ENCODE results near the gene PNPLA1.

PNPLA1 gene

DNA sequence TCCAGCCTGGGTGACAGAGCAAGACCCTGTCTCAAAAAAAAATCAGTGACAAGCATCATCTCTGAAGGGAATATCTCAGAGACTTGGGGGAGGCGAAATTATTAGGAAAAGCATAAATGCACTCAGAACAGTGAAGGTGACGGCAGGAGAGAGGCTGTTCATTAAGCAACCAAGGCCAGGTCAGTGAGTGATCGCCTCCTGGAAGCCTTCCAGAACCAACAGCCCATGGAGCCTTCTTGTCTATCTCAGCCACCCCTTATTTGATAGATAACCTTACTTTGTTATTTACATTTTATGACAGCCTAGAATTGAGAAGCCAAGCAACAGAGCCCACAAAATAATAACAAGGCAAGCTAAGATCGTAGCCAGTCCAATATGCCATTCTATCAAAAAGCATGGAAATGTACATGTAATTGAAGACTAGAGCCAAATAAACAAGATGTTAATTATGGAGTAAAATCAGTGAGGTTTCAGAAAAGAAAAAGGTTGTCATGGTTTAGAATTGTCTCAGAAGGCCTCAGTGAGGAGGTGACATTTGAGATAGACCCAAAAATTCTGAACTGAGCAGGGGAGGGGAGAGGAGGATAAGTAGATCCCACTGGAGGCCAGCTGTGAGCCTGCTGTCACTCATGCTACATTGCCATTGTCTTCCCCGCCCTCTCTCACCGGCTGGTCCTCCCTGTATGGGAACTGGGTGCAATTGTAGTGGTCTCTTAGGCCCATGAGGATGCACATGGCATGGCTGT, 49.0 kb downstream of the PNPLA1 start:
- TF ChIP-seq, protein P1, sequence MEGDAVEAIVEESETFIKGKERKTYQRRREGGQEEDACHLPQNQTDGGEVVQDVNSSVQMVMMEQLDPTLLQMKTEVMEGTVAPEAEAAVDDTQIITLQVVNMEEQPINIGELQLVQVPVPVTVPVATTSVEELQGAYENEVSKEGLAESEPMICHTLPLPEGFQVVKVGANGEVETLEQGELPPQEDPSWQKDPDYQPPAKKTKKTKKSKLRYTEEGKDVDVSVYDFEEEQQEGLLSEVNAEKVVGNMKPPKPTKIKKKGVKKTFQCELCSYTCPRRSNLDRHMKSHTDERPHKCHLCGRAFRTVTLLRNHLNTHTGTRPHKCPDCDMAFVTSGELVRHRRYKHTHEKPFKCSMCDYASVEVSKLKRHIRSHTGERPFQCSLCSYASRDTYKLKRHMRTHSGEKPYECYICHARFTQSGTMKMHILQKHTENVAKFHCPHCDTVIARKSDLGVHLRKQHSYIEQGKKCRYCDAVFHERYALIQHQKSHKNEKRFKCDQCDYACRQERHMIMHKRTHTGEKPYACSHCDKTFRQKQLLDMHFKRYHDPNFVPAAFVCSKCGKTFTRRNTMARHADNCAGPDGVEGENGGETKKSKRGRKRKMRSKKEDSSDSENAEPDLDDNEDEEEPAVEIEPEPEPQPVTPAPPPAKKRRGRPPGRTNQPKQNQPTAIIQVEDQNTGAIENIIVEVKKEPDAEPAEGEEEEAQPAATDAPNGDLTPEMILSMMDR (conservative IDR thresholded peaks at IDR 0.05): no peak

DNA sequence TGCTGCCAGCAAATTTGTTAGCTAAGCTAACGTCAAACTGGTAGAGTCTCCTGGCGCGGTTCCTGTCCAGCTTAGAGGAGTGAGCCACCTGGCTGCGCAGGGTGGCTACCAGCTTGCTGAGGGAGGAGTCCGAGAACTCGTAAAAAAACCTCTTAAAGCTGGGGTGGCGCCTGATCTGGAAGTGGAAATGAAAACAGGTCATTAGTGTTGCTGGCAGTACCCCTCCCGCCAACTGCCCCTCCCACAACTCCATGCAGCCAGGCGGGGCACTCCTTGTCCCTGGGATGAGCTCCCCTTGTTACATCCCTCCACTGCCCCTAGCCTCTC, 49.5 kb downstream of the PNPLA1 start:
- TF ChIP-seq, protein P1 (conservative IDR thresholded peaks at IDR 0.05): peak; percentile 36; the same call in 1 of the 2 replicates
- peak overlapping the region; percentile 52 for H3K27ac ChIP-seq

More for the DNA sequence above, 49.0 kb downstream of the PNPLA1 start:
- H3K27ac ChIP-seq: peak overlapping the region; percentile 52

DNA sequence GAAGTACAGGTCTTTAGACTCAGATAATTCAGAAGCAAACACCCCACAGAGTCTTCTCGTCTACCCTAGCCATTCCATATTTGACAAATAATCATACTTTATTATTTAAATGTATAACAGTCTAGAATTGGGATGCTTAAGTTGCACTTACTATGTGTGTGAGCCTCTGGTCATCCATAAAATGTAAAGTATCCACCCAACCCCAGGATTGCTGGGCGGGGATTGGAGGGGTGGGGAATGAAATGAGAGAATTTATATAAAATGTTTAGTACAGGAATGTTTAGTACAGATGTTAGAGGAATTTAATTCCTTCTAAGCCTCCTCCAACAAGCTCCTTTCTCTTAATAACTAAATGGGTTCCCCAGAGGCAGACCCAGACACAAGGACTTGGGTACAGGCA, 50.0 kb downstream of the PNPLA1 start:
- TF ChIP-seq, protein P1 (conservative IDR thresholded peaks at IDR 0.05): no peak
- peak overlapping the region; percentile 52 for H3K27ac ChIP-seq

DNA sequence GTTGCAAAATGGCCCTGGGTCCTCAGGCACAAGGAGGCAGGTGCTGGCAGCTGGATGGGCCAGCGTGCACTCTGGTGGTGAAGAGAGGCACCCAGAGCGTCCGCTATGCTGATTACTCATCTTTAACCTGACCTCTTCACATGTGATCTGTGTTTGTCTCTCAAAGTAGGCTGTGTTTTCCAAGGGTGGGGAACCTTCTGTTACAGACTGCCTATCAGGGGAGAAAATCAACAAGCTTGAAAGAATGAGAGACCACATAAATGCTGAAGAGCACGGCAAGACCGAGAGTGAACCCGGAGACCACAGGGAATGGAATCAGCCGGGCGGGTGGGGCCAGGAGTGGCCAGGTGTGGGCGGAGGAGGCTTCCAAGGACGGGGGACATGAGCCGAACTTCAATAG, 50.6 kb downstream of the PNPLA1 start:
- H3K27ac ChIP-seq: no peak overlapping the region
- TF ChIP-seq, protein P1 (conservative IDR thresholded peaks at IDR 0.05): no peak

DNA sequence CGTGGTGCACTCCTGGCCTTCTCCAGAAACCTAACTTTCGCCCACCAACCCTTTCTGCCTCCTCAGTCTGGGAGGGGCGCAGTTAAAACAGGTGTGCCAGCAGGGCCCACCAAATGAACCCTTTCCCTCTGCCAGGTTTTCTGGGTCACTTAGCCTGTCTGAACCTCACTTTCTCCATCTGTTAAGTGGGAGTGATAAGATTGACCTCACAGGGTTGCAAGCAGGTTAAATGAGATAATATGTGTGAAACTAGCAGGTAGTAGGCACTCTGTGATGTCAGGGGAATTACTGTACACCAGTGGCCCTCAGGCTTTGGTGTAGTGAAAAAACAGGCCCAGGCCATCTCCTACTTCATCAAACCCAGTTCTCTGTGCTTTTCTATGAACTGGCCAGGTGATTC, 52.7 kb downstream of the PNPLA1 start:
- TF ChIP-seq, protein P1 (conservative IDR thresholded peaks at IDR 0.05): no peak
- no peak overlapping the region for H3K27ac ChIP-seq

DNA sequence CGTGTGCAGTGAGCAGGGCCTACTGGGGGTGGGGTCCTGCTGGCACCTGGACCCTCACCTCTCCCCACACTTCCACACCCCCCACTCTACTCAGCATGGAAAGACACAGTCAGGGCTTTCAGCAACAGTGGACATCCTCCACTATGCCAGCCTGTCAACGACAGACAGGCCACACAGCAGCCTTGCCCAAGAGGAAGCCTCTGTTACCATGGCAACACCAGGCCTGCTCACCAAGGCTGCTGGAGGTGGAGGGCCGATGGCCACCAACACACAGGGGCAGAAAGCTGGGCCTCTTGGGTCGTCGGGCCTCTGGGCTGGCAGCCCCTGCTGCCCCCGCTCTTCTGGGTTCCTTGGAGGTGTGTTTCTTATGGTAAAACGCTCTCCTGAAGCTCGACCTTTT, 53.2 kb downstream of the PNPLA1 start:
- H3K27ac ChIP-seq: no peak overlapping the region
- TF ChIP-seq, protein P1 (conservative IDR thresholded peaks at IDR 0.05): no peak

DNA sequence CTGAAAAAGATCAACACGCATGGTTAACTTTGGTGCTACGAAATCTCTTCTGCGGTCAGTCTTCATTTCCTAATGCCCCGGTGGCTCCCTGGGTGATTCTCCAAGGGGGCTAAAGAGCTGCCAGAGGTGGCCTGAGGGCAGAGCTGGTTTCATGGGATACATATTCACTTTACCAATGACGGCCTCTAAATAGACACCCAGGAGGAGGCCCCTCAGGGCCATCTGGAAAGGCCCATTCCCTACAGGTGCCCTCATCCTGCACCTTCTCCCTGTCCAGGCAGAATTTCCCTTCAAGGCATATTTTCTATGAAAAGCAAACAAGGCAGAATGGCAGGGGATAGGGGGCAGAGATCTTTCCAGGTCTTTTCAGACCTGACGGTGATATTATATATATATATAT, 54.3 kb downstream of the PNPLA1 start:
- H3K27ac ChIP-seq: no peak overlapping the region
- TF ChIP-seq, protein P1 (conservative IDR thresholded peaks at IDR 0.05): no peak
